VCaP (cell line): ENCODE results near the gene COLEC12.

ENCODE experiments used
- H3K27ac ChIP-seq: fragments of 450-650 bp; 2 replicates; pipeline ENCODE4 v1.5.1; 2017
- CTCF ChIP-seq: fragments of 450-650 bp; conservative IDR thresholded peaks from 2 replicates; pipeline ENCODE4 v1.5.1; 2017; ENCODE audit warnings: mild to moderate bottlenecking, moderate library complexity

COLEC12 gene

DNA sequence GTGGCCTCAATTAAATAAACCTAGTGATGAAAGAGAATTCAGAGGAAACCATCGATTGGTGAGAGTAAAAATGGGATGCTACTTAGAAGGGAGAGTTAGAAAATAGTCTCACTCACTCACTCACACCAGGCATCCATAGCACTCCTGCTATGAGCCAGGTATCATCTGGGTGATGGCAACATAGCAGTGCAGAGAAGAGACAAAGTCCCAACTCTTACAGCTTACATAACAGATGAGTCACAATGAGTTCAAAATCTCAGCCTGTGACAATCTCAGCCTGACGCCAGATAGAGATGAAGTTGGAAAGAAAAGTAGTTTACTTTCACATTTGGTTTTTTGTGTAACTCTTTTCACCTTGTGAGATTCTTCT is 177.3 kb downstream of the COLEC12 start:
- H3K27ac ChIP-seq, result no peak overlapping the region; the same call in 1 of the 2 replicates
- TF ChIP-seq CTCF, result no peak

DNA sequence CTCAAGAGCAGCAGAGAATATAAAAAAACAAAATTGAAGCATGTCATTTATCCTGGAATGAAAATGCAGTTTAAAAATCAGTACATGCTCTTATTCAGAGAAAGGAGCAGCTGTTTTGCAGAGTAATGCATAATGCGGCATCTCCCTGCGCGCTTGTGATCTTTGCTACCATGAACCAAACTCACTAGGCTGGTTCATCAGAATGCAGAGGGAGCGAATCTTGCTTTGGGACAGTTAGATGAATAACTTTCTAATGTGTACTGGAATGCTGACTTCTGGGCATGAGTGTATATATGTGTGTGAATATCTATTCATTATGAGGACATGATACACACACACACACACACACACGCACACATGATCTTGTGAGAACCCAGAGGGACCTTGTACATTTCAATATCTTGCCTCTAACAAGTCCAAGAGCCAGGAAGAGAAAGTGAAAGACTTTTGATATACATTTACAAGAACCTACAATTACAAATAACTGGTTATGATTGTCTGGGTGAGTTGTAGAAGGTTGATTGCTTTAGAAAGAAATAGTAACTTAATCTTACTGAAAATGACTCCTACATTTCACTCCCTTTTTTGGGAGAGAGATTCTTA is 178.5 kb downstream of the COLEC12 start:
- no peak overlapping the region for H3K27ac ChIP-seq
- no peak for TF ChIP-seq CTCF

- TF ChIP-seq CTCF, result no peak
- peak overlapping the region; percentile 0; the same call in 1 of the 2 replicates for H3K27ac ChIP-seq
Measured at GRCh38 chr18:320155-320554, 180.3 kb downstream of the COLEC12 start.

DNA sequence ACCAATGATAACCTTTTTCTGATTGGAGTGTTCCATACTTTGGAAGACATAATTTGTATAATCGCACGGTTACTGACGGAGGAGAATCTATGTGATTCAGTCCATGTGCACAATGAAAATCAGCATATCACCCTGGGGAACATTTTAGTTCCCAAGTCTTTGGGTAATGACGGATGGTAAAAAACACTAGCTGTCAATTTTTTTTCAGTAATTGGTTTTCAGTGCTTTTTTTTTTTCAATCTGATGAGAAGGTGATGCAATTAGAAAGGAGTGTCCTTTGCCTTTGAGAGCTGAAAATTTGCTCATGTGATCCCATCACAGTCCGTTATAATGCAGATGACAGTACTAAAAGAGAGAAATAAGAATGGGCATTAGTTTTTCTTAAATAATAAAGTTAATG is 180.8 kb downstream of the COLEC12 start:
- H3K27ac ChIP-seq, result peak overlapping the region; percentile 0; the same call in 1 of the 2 replicates
- TF ChIP-seq CTCF, result no peak

GRCh38 chr18:318791-319291 is 181.7 kb downstream of the COLEC12 start:
- no peak for TF ChIP-seq CTCF
- H3K27ac ChIP-seq, result no peak overlapping the region

- H3K27ac ChIP-seq, result 0 out of 2 replicates have a peak overlapping the region, but pooled peaks have one; percentile 9
- TF ChIP-seq CTCF, result no peak
Measured at GRCh38 chr18:317618-318017, 182.9 kb downstream of the COLEC12 start.

- no peak overlapping the region for H3K27ac ChIP-seq
- no peak for TF ChIP-seq CTCF
Measured at GRCh38 chr18:316393-316792, 184.1 kb downstream of the COLEC12 start.
